ENCODE data around the gene FAM180A. TPM values are rescaled to one million over a fixed set of nuclear protein-coding genes. Genes with fewer than 3 reads are reported as not detected.

FAM180A gene
- total and polyA plus RNA-seq, 8 donors = 0.08 to 5.8 (median 1.4) TPM; not detected in 4

DNA sequence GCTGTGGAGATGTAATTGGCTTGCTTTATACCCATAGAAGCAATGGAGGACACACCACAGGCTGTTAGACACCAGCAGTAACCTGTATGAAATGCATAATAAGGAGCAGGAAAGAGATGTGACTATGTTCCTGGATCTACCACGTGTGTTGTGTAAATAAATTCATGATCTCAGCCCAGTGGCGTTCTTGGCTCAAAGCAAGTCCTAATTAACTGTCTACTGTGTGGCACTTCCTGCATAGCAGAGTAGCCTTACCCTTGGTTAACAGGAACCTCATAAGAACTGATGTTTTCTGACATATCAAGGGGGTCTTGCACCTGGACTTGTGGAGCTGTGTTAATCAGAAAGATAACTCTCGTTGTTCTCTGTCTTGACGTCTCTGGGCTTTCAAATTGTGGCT, 25.7 kb upstream of the FAM180A start:
- no peaks in the 10 kb centered on the region for H3K36me3 ChIP-seq
- no peak overlapping the region for H3K4me3 ChIP-seq
- H3K27ac ChIP-seq = peak overlapping the region in 2 of 5 donors; percentile 7 to 57
- TF ChIP-seq, protein P1, sequence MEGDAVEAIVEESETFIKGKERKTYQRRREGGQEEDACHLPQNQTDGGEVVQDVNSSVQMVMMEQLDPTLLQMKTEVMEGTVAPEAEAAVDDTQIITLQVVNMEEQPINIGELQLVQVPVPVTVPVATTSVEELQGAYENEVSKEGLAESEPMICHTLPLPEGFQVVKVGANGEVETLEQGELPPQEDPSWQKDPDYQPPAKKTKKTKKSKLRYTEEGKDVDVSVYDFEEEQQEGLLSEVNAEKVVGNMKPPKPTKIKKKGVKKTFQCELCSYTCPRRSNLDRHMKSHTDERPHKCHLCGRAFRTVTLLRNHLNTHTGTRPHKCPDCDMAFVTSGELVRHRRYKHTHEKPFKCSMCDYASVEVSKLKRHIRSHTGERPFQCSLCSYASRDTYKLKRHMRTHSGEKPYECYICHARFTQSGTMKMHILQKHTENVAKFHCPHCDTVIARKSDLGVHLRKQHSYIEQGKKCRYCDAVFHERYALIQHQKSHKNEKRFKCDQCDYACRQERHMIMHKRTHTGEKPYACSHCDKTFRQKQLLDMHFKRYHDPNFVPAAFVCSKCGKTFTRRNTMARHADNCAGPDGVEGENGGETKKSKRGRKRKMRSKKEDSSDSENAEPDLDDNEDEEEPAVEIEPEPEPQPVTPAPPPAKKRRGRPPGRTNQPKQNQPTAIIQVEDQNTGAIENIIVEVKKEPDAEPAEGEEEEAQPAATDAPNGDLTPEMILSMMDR (IDR thresholded peaks at IDR 0.05) = no peak
- TF ChIP-seq EP300 (IDR thresholded peaks at IDR 0.05) (no peak), POLR2A (IDR thresholded peaks at IDR 0.05) (no peak), POLR2AphosphoS5 (IDR thresholded peaks at IDR 0.05) (peak in 2 of 3 donors; percentile 6 to 36)
- WGBS, 5 donors = 20 to 39% (median 22%) methylated on average over 4 of the region's 4 CpGs
- DNase-seq = peak in 1 of 2 donors; percentile 85
- H3K4me1 ChIP-seq = peaks cover 9 to 27% (median 15%) of the 10 kb centered on the region in 4 donors
- H3K9me3 ChIP-seq = peaks cover 0 to 10% (median 6%) of the 10 kb centered on the region in 4 donors
- no peaks in the 10 kb centered on the region for H3K27me3 ChIP-seq
- intact Hi-C loops (cut with DNase I; ENCODE audit: low total_unique reads) = no loop called here

DNA sequence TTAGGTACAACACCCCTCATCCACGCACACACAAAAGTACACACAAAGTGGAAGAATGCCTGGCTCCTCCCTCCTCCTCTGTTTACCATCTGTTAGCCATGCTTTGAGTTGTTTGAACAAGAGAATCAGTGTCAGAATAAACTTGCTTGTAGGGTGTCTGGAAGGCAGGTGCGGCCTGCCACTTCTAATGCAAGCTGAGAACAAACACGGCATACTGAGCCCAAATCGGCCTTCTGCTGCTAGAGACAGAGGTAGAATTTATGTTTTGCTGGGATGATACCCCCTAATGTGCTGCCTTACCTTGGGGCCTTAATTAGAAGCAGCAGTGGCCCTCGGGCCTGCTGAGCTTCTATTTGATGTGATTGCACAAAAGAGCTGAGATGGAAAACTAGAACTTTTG, 24.9 kb upstream of the FAM180A start:
- H3K36me3 ChIP-seq = no peaks in the 10 kb centered on the region
- TF ChIP-seq EP300 (IDR thresholded peaks at IDR 0.05) = no peak
- TF ChIP-seq, protein P1 (IDR thresholded peaks at IDR 0.05) = no peak
- no peak for TF ChIP-seq POLR2A (IDR thresholded peaks at IDR 0.05)
- no peak for TF ChIP-seq POLR2AphosphoS5 (IDR thresholded peaks at IDR 0.05)
- H3K27ac ChIP-seq = peak overlapping the region in 2 of 5 donors; percentile 7 to 57
- peaks cover 0 to 10% (median 6%) of the 10 kb centered on the region in 4 donors for H3K9me3 ChIP-seq
- peaks cover 9 to 32% (median 16%) of the 10 kb centered on the region in 4 donors for H3K4me1 ChIP-seq
- peaks cover 0 to 2% (median 0%) of the 10 kb centered on the region in 3 donors for H3K27me3 ChIP-seq
- intact Hi-C loops (cut with DNase I; ENCODE audit: low total_unique reads) = no loop called here
- WGBS, 5 donors = 17 to 41% (median 27%) methylated on average over 5 of the region's 5 CpGs
- peak in 1 of 2 donors; percentile 65 for DNase-seq
- H3K4me3 ChIP-seq = no peak overlapping the region

DNA sequence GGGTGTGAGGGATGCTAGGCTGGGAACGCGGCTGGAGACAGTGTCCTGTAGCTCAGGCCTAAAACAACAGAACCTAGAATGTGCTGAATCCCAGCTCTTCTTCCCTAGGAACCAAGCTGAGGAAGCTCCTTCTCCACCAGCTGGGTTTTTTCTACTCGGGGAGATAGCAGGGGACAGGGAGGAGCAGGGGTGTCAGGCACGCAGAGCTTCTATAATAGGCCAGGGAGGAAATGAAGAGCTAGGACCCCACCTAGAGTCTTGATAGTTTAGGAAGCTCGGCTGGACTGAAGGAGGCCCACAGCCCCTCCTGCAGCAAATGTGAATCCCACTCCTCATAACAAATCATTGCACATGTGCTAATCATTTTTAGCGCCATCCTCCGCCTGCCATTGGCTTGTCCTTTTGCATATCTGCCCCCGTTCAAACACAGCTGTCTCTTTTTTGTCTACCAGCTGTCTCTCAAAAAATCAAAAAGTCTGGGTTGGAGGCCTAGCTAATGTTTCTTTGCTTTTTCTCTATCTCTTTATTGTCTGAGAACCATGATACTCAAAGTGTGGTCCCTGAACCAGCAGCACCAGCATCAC, 24.1 kb upstream of the FAM180A start:
- intact Hi-C loops (cut with DNase I; ENCODE audit: low total_unique reads) = no loop called here
- peaks cover 9 to 36% (median 18%) of the 10 kb centered on the region in 4 donors for H3K4me1 ChIP-seq
- DNase-seq = no peak
- H3K36me3 ChIP-seq = no peaks in the 10 kb centered on the region
- 71 to 83% (median 79%) methylated on average over 7 to 8 of the region's 8 CpGs for WGBS, 5 donors
- peak overlapping the region in 2 of 5 donors; percentile 26 to 66 for H3K27ac ChIP-seq
- peaks cover 0 to 8% (median 0%) of the 10 kb centered on the region in 3 donors for H3K27me3 ChIP-seq
- H3K9me3 ChIP-seq = peaks cover 0 to 3% (median under 1%) of the 10 kb centered on the region in 4 donors
- TF ChIP-seq EP300 (IDR thresholded peaks at IDR 0.05) (no peak), POLR2A (IDR thresholded peaks at IDR 0.05) (no peak), POLR2AphosphoS5 (IDR thresholded peaks at IDR 0.05) (no peak)
- TF ChIP-seq, protein P1 (IDR thresholded peaks at IDR 0.05) = no peak
- H3K4me3 ChIP-seq = no peak overlapping the region

DNA sequence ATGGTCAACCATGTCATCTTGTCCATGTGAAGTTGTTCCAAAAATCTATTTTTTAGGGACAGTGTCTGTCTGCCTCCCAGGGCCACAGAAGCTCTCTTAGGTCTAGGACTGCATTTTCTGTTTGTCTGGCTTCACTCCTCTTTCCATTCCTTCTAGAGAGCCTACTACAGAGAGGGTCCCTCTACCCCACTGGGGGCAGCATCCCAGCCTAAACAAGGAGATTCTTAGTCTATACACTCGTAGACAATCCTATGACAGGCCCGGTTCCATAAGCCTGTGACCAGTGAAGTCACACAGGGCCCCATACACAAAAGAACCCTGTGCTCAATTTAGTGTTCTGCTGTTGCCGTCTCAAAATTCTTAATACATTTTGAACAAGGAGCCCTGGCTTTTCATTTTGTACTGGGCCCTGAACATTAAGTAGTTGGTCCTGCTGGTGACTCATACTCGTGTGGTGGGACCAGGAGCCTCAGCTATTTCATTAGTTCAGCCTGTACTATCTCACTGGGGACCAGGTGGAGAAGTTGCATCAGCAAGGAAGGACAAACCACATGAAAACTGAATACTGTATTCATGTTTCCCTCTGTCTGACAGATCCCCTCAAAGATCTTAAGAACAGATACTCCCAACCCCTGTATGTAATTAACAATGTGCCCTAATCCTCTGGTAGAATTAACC, 23.5 kb upstream of the FAM180A start:
- 76 to 85% (median 79%) methylated on average over 4 of the region's 4 CpGs for WGBS, 5 donors
- H3K9me3 ChIP-seq = no peaks in the 10 kb centered on the region
- H3K4me3 ChIP-seq = no peak overlapping the region
- peaks cover 9 to 36% (median 18%) of the 10 kb centered on the region in 4 donors for H3K4me1 ChIP-seq
- peak overlapping the region in 2 of 5 donors; percentile 26 to 66 for H3K27ac ChIP-seq
- intact Hi-C loops (cut with DNase I; ENCODE audit: low total_unique reads) = no loop called here
- H3K27me3 ChIP-seq = peaks cover 0 to 8% (median 0%) of the 10 kb centered on the region in 3 donors
- no peaks in the 10 kb centered on the region for H3K36me3 ChIP-seq
- DNase-seq = no peak
- TF ChIP-seq, protein P1 (IDR thresholded peaks at IDR 0.05) = no peak
- TF ChIP-seq POLR2A (IDR thresholded peaks at IDR 0.05) (no peak), EP300 (IDR thresholded peaks at IDR 0.05) (no peak), POLR2AphosphoS5 (IDR thresholded peaks at IDR 0.05) (no peak)

Data from stomach (tissue), 9 donors.